ENCODE results near the gene PCED1B.

GRCh38 chr12:47280543-47281300, 201.3 kb downstream of the PCED1B start:
- TF ChIP-seq REST (IDR thresholded peaks at IDR 0.05; ENCODE audit: low read depth) (no peak), CEBPB (IDR thresholded peaks at IDR 0.05) (no peak), EP300 (IDR thresholded peaks at IDR 0.05; ENCODE audit: borderline replicate concordance) (no peak), RAD21 (IDR thresholded peaks at IDR 0.05; ENCODE audit: low read depth) (no peak), ZBTB7A (IDR thresholded peaks at IDR 0.05; ENCODE audit: low read depth) (no peak), TAF1 (IDR thresholded peaks at IDR 0.05; ENCODE audit: low read depth) (no peak), TEAD4 (IDR thresholded peaks at IDR 0.05) (no peak), MAX (IDR thresholded peaks at IDR 0.05) (no peak), USF1 (IDR thresholded peaks at IDR 0.05) (no peak), FOXM1 (IDR thresholded peaks at IDR 0.05; ENCODE audit: borderline replicate concordance, low read depth) (no peak), NFIC (IDR thresholded peaks at IDR 0.05) (no peak), EGR1 (IDR thresholded peaks at IDR 0.05) (no peak), CREB1 (IDR thresholded peaks at IDR 0.05; ENCODE audit: low read depth) (no peak)
